ENCODE data around the gene GNMT. TPM values are rescaled to one million over a fixed set of nuclear protein-coding genes. Genes with fewer than 3 reads are reported as not detected.

The GNMT gene
- total and polyA plus RNA-seq, 7 experiments from 2014 or later = 0.95 to 2.6 (median 1.1) TPM; not detected in 2

- POLR2A ChIA-PET = interaction anchor here (0.8 to 2.0 kb wide), 9 partner anchors 10 to 82 kb away, joined by 3 to 9 read pairs (median 3); partner anchors contain the start of genes CNPY3, CUL7, KLC4 and MRPL2
Measured at GRCh38 chr6:43011207-43011606, 50.7 kb downstream of the GNMT start.

GRCh38 chr6:43012364-43012763 lies 51.8 kb downstream of the GNMT start:
- Mint-ChIP-seq H3K27me3 (peaks cover 0 to 3% (median 0%) of the 10 kb centered on the region in 5 donors), H3K36me3 (peaks cover 0 to 27% (median 6%) of the 10 kb centered on the region in 5 donors), H3K9me3 (peaks cover 0 to 1% (median 0%) of the 10 kb centered on the region in 11 donors), H3K27ac (peak overlapping the region in 7 of 9 donors; percentile 41 to 97 (median 88)), H3K4me1 (peaks cover 42 to 67% (median 51%) of the 10 kb centered on the region in 7 donors), H3K4me3 (peak overlapping the region; percentile 85 to 99 (median 92))
- Histone ChIP-seq H3K9me3 (ENCODE audit: control insufficient read depth in 2 of 3, low read length in 3 of 3) (no peaks in the 10 kb centered on the region), H3K27ac (ENCODE audit: low read depth, low read length) (peak overlapping the region; percentile 82), H3K27me3 (ENCODE audit: control insufficient read depth in 2 of 2, insufficient read depth in 2 of 2, low read length in 2 of 2) (no peaks in the 10 kb centered on the region), H3K4me3 (ENCODE audit: low read length) (no peak overlapping the region), H3K36me3 (ENCODE audit: control insufficient read depth in 2 of 3, insufficient read depth in 3 of 3, low read length in 3 of 3) (peaks cover 0 to 61% (median 8%) of the 10 kb centered on the region in 3 experiments), H3K4me1 (ENCODE audit: control insufficient read depth in 2 of 2, insufficient read depth in 2 of 2, low read length in 2 of 2) (peaks cover 20 to 31% of the 10 kb centered on the region in 2 donors)
- DNase-seq = no peak
- no peak for ATAC-seq
- intact Hi-C loops (cut with micrococcal nuclease) = loop anchor here (5.0 kb wide), 6 partner anchors 240 to 1940 kb away; partner anchors contain the start of genes GTPBP2 (in 1 of the 2), NFYA (in 1 of the 2), OARD1 (in 1 of the 2) and POLH (in 1 of the 2)
- ChIA-PET CTCF (interaction anchor here (0.6 kb wide), 2 partner anchors 111 to 130 kb away, joined by 3 read pairs; no protein-coding TSS in a partner anchor), POLR2A (interaction anchor here (0.6 to 4.6 kb wide), 12 partner anchors 9 to 133 kb away, joined by 3 to 70 read pairs (median 3); partner anchors contain the start of genes CNPY3, CUL7, PEX6 and PPP2R5D)

More at GRCh38 chr6:43011207-43011606, 50.7 kb downstream of the GNMT start:
- no peaks in the 10 kb centered on the region for H3K27me3 ChIP-seq (ENCODE audit: control insufficient read depth in 2 of 2, insufficient read depth in 2 of 2, low read length in 2 of 2)
- peaks cover 0 to 62% (median 10%) of the 10 kb centered on the region in 3 experiments for H3K36me3 ChIP-seq (ENCODE audit: control insufficient read depth in 2 of 3, insufficient read depth in 3 of 3, low read length in 3 of 3)
- H3K36me3 Mint-ChIP-seq = peaks cover 0 to 31% (median 8%) of the 10 kb centered on the region in 5 donors
- CTCF ChIA-PET = interaction anchor here (0.6 to 0.7 kb wide), 2 partner anchors 118 to 132 kb away, joined by 3 to 4 read pairs; no protein-coding TSS in a partner anchor
- ATAC-seq = no peak
- H3K27ac ChIP-seq (ENCODE audit: low read depth, low read length) = no peak overlapping the region
- peaks cover 0 to 3% (median 0%) of the 10 kb centered on the region in 5 donors for H3K27me3 Mint-ChIP-seq
- H3K27ac Mint-ChIP-seq = peak overlapping the region in 4 of 9 donors; percentile 36 to 94 (median 58)
- intact Hi-C loops (cut with micrococcal nuclease) = loop anchor here (5.0 kb wide), 6 partner anchors 239 to 1939 kb away; partner anchors contain the start of genes GTPBP2 (in 1 of the 2), NFYA (in 1 of the 2), OARD1 (in 1 of the 2) and POLH (in 1 of the 2)
- DNase-seq = no peak
- peak overlapping the region in 5 of 10 donors; percentile 2 to 76 (median 4) for H3K4me3 Mint-ChIP-seq
- H3K4me1 ChIP-seq (ENCODE audit: control insufficient read depth in 2 of 2, insufficient read depth in 2 of 2, low read length in 2 of 2) = peaks cover 20 to 27% of the 10 kb centered on the region in 2 donors
- no peaks in the 10 kb centered on the region for H3K9me3 ChIP-seq (ENCODE audit: control insufficient read depth in 2 of 3, low read length in 3 of 3)
- H3K4me1 Mint-ChIP-seq = peaks cover 37 to 60% (median 45%) of the 10 kb centered on the region in 7 donors
- peaks cover 0 to 1% (median 0%) of the 10 kb centered on the region in 11 donors for H3K9me3 Mint-ChIP-seq
- H3K4me3 ChIP-seq (ENCODE audit: low read length) = no peak overlapping the region

- H3K27ac Mint-ChIP-seq = peak overlapping the region; percentile 82 to 97 (median 92)
- peaks cover 0 to 3% (median 0%) of the 10 kb centered on the region in 5 donors for H3K27me3 Mint-ChIP-seq
- ChIA-PET CTCF (interaction anchor here (0.6 to 1.5 kb wide), 7 partner anchors 9 to 473 kb away, joined by 3 to 7 read pairs (median 3); no protein-coding TSS in a partner anchor), POLR2A (interaction anchor here (0.6 to 4.6 kb wide), 18 partner anchors 9 to 267 kb away, joined by 3 to 70 read pairs (median 6); partner anchors contain the start of genes CNPY3, CUL7, DNPH1 and KLC4)
- H3K27me3 ChIP-seq (ENCODE audit: control insufficient read depth in 2 of 2, insufficient read depth in 2 of 2, low read length in 2 of 2) = no peaks in the 10 kb centered on the region
- peaks cover 45 to 76% (median 58%) of the 10 kb centered on the region in 7 donors for H3K4me1 Mint-ChIP-seq
- H3K4me3 Mint-ChIP-seq = peak overlapping the region; percentile 85 to 99 (median 92)
- DNase-seq (no peak), ATAC-seq (no peak)
- intact Hi-C loops (cut with micrococcal nuclease) = loop anchor here (1.0 to 5.0 kb wide), 11 partner anchors 34 to 1941 kb away; partner anchors contain the start of genes PEX6 (in 2 of the 2), CNPY3 (in 1 of the 2), GTPBP2 (in 1 of the 2) and NFYA (in 1 of the 2)
- H3K36me3 Mint-ChIP-seq = peaks cover 0 to 28% (median 5%) of the 10 kb centered on the region in 5 donors
- peaks cover 20 to 31% of the 10 kb centered on the region in 2 donors for H3K4me1 ChIP-seq (ENCODE audit: control insufficient read depth in 2 of 2, insufficient read depth in 2 of 2, low read length in 2 of 2)
- peaks cover 0 to 61% (median 3%) of the 10 kb centered on the region in 3 experiments for H3K36me3 ChIP-seq (ENCODE audit: control insufficient read depth in 2 of 3, insufficient read depth in 3 of 3, low read length in 3 of 3)
- H3K9me3 Mint-ChIP-seq = peaks cover 0 to 1% (median 0%) of the 10 kb centered on the region in 11 donors
- peak overlapping the region; percentile 82 for H3K27ac ChIP-seq (ENCODE audit: low read depth, low read length)
- peak overlapping the region; percentile 73 for H3K4me3 ChIP-seq (ENCODE audit: low read length)
- no peaks in the 10 kb centered on the region for H3K9me3 ChIP-seq (ENCODE audit: control insufficient read depth in 2 of 3, low read length in 3 of 3)
Measured at GRCh38 chr6:43013097-43013842, 52.7 kb downstream of the GNMT start.

Other genes starting within 250 kb of the GNMT start
- not detected for gene PRPH2, start 238.2 kb upstream of the GNMT start, total RNA-seq
- under 1 TPM; 0.14 to 0.20 TPM for gene PRPH2, start 238.2 kb upstream of the GNMT start, polyA plus RNA-seq
- gene TBCC, start 214.7 kb upstream of the GNMT start, total RNA-seq = 10 to 100 TPM; 39.6 to 74.8 (median 71.4) TPM
- gene TBCC, start 214.7 kb upstream of the GNMT start, polyA plus RNA-seq = 100 to 1,000 TPM; 103 to 119 TPM
- 10 to 100 TPM; 26.2 to 35.5 (median 31.8) TPM for gene BICRAL, start 178.7 kb upstream of the GNMT start, total RNA-seq
- 1 to 10 TPM; 2.4 to 5.0 TPM for gene BICRAL, start 178.7 kb upstream of the GNMT start, polyA plus RNA-seq
- 10 to 100 TPM; 65.6 to 91.7 (median 78.1) TPM for gene RPL7L1, start 81.1 kb upstream of the GNMT start, total RNA-seq
- 10 to 100 TPM; 71.4 to 90.7 TPM for gene RPL7L1, start 81.1 kb upstream of the GNMT start, polyA plus RNA-seq
- under 1 TPM in 2 of 5 experiments, not detected in 3; 0.56 to 0.93 TPM for gene PTCRA, start 44.7 kb upstream of the GNMT start, total RNA-seq
- not detected for gene PTCRA, start 44.7 kb upstream of the GNMT start, polyA plus RNA-seq
- 10 to 100 TPM; 58.6 to 98.9 (median 87.4) TPM for gene CNPY3, start 31.3 kb upstream of the GNMT start, total RNA-seq
- gene CNPY3, start 31.3 kb upstream of the GNMT start, polyA plus RNA-seq = 100 to 1,000 TPM in 1 of 2 donors, 10 to 100 TPM in 1; 92.7 to 134 TPM
- 10 to 100 TPM; 14.1 to 42.3 (median 28.0) TPM for gene PEX6, start 18.4 kb downstream of the GNMT start, total RNA-seq
- gene PEX6, start 18.4 kb downstream of the GNMT start, polyA plus RNA-seq = 10 to 100 TPM; 21.2 to 24.6 TPM
- gene PPP2R5D, start 23.8 kb downstream of the GNMT start, total RNA-seq = 10 to 100 TPM; 19.7 to 60.4 (median 28.2) TPM
- 10 to 100 TPM; 21.5 to 34.0 TPM for gene PPP2R5D, start 23.8 kb downstream of the GNMT start, polyA plus RNA-seq
- 10 to 100 TPM; 20.3 to 58.0 (median 32.7) TPM for gene MEA1, start 53.2 kb downstream of the GNMT start, total RNA-seq
- gene MEA1, start 53.2 kb downstream of the GNMT start, polyA plus RNA-seq = 10 to 100 TPM; 58.2 to 72.3 TPM
- 10 to 100 TPM; 39.9 to 76.9 (median 67.4) TPM for gene KLHDC3, start 53.5 kb downstream of the GNMT start, total RNA-seq
- gene KLHDC3, start 53.5 kb downstream of the GNMT start, polyA plus RNA-seq = 100 to 1,000 TPM; 128 to 145 TPM
- gene RRP36, start 60.9 kb downstream of the GNMT start, total RNA-seq = 10 to 100 TPM; 25.4 to 66.3 (median 48.4) TPM
- 10 to 100 TPM; 56.0 to 89.6 TPM for gene RRP36, start 60.9 kb downstream of the GNMT start, polyA plus RNA-seq
- 10 to 100 TPM in 4 of 5 experiments, 1 to 10 TPM in 1; 9.8 to 14.5 (median 12.7) TPM for gene CUL7, start 93.1 kb downstream of the GNMT start, total RNA-seq
- gene CUL7, start 93.1 kb downstream of the GNMT start, polyA plus RNA-seq = 1 to 10 TPM; 2.9 to 4.0 TPM
- 10 to 100 TPM; 32.0 to 57.5 (median 47.7) TPM for gene MRPL2, start 98.7 kb downstream of the GNMT start, total RNA-seq
- 10 to 100 TPM; 48.4 to 58.6 TPM for gene MRPL2, start 98.7 kb downstream of the GNMT start, polyA plus RNA-seq
- 10 to 100 TPM; 16.5 to 56.9 (median 42.5) TPM for gene KLC4, start 98.9 kb downstream of the GNMT start, total RNA-seq
- 10 to 100 TPM; 11.6 to 12.7 TPM for gene KLC4, start 98.9 kb downstream of the GNMT start, polyA plus RNA-seq
- gene PTK7, start 115.6 kb downstream of the GNMT start, total RNA-seq = 1 to 10 TPM in 4 of 5 experiments, under 1 TPM in 1; 0.51 to 3.5 (median 1.4) TPM
- gene PTK7, start 115.6 kb downstream of the GNMT start, polyA plus RNA-seq = under 1 TPM; 0.31 to 0.38 TPM
- 10 to 100 TPM; 22.5 to 49.4 (median 26.7) TPM for gene SRF, start 210.5 kb downstream of the GNMT start, total RNA-seq
- gene SRF, start 210.5 kb downstream of the GNMT start, polyA plus RNA-seq = 1 to 10 TPM; 4.0 to 6.6 TPM
- gene CUL9, start 221.4 kb downstream of the GNMT start, total RNA-seq = 100 to 1,000 TPM in 3 of 5 experiments, 10 to 100 TPM in 2; 58.1 to 123 (median 111) TPM
- gene CUL9, start 221.4 kb downstream of the GNMT start, polyA plus RNA-seq = 10 to 100 TPM; 12.3 to 25.6 TPM